Adrenal gland (tissue), 5 donors: Measurements from ENCODE around the gene EFHD1.

ENCODE experiments used
- POLR2A ChIP-seq, 2 donors: fragments of 450-650 bp; IDR thresholded peaks; one replicate each; pipeline ENCODE4 v1.6.1; 2017; ENCODE audit warnings: antibody characterized with exemption in 2 of 2, mild to moderate bottlenecking in 2 of 2, moderate library complexity in 1 of 2
- TF ChIP-seq, protein P1 (sequence below), 6 experiments: fragments of 450-650 bp in 4 of 6; fragments of 200-600 bp in 2 of 6; sonication (generic) in 1 of 6; IDR thresholded peaks; 1 replicate in 5 of 6; 2 replicates in 1 of 6; pipeline versions ENCODE4 v1.5.1 to v1.8.0; 2016 to 2021; ENCODE audit warnings: antibody characterized with exemption in 6 of 6, mild to moderate bottlenecking in 2 of 6, moderate library complexity in 1 of 6
- donor health status: DM: no; HTN: no; CAD: no.

DNA sequence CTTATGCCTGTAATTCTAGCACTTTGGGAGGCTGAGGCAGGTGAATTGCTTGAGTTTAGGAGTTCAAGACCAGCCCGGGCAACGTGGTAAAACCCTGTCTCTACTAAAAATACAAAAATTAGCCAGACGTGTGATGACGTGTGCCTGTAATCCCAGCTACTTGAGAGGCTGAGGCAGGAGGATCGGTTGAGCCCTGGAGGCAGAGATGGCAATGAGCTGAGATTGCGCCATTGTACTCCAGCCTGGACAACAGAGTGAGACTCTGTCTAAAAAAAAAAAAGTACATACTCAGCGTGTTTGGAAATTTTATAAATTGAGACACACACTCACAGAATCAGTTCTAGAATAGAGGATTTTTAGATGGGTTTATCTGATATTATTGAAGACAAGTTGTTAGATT is 46.6 kb downstream of the EFHD1 start:
- TF ChIP-seq, protein P1, sequence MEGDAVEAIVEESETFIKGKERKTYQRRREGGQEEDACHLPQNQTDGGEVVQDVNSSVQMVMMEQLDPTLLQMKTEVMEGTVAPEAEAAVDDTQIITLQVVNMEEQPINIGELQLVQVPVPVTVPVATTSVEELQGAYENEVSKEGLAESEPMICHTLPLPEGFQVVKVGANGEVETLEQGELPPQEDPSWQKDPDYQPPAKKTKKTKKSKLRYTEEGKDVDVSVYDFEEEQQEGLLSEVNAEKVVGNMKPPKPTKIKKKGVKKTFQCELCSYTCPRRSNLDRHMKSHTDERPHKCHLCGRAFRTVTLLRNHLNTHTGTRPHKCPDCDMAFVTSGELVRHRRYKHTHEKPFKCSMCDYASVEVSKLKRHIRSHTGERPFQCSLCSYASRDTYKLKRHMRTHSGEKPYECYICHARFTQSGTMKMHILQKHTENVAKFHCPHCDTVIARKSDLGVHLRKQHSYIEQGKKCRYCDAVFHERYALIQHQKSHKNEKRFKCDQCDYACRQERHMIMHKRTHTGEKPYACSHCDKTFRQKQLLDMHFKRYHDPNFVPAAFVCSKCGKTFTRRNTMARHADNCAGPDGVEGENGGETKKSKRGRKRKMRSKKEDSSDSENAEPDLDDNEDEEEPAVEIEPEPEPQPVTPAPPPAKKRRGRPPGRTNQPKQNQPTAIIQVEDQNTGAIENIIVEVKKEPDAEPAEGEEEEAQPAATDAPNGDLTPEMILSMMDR (IDR thresholded peaks at IDR 0.05) = no peak
- no peak for TF ChIP-seq POLR2A (IDR thresholded peaks at IDR 0.05)
